DOHH2 (cell line): ENCODE measurements around the gene STK16.

Experiments used
- EZH2phosphoT487 ChIP-seq: fragments of 200-600 bp; sonication (generic); IDR thresholded peaks from 2 replicates; pipeline ENCODE4 v1.6.1; 2017; ENCODE audit warnings: borderline replicate concordance, mild to moderate bottlenecking, antibody characterized with exemption, low read length, moderate library complexity, mixed read lengths
- TF ChIP-seq, protein P1 (sequence below): fragments of 200-600 bp; sonication (generic); IDR thresholded peaks from one replicate; pipeline ENCODE4 v1.5.1; 2014; ENCODE audit warnings: antibody characterized with exemption, mild to moderate bottlenecking, low read depth, low read length; ENCODE audit not compliant: poor library complexity, severe bottlenecking

GRCh38 chr2:219207884-219208740 is 37.2 kb upstream of the STK16 start:
- TF ChIP-seq, protein P1, sequence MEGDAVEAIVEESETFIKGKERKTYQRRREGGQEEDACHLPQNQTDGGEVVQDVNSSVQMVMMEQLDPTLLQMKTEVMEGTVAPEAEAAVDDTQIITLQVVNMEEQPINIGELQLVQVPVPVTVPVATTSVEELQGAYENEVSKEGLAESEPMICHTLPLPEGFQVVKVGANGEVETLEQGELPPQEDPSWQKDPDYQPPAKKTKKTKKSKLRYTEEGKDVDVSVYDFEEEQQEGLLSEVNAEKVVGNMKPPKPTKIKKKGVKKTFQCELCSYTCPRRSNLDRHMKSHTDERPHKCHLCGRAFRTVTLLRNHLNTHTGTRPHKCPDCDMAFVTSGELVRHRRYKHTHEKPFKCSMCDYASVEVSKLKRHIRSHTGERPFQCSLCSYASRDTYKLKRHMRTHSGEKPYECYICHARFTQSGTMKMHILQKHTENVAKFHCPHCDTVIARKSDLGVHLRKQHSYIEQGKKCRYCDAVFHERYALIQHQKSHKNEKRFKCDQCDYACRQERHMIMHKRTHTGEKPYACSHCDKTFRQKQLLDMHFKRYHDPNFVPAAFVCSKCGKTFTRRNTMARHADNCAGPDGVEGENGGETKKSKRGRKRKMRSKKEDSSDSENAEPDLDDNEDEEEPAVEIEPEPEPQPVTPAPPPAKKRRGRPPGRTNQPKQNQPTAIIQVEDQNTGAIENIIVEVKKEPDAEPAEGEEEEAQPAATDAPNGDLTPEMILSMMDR, result no peak
- TF ChIP-seq EZH2phosphoT487, result no peak
